ENCODE results near the gene NDST3.
"Not testable (repeated sequence)": the region's sequence is repeated elsewhere in the genome, so short reads cannot be mapped to it uniquely, and the experiment has no call there.

Gene NDST3

GRCh38 chr4:118254368-118254767, 220.1 kb downstream of the NDST3 start:
- no peak overlapping the region for H3K27ac ChIP-seq
- TF ChIP-seq ZFX (IDR thresholded peaks at IDR 0.05) (no peak), CTCF (conservative IDR thresholded peaks at IDR 0.05) (no peak)

GRCh38 chr4:118259111-118259510, 224.8 kb downstream of the NDST3 start:
- no peak overlapping the region for H3K27ac ChIP-seq
- TF ChIP-seq CTCF (conservative IDR thresholded peaks at IDR 0.05), result no peak
- no peak for TF ChIP-seq ZFX (IDR thresholded peaks at IDR 0.05)

GRCh38 chr4:118260309-118260708, 226.0 kb downstream of the NDST3 start:
- no peak for TF ChIP-seq CTCF (conservative IDR thresholded peaks at IDR 0.05)
- TF ChIP-seq ZFX (IDR thresholded peaks at IDR 0.05), result no peak
- no peak overlapping the region for H3K27ac ChIP-seq

- no peak overlapping the region for H3K27ac ChIP-seq
- no peak for TF ChIP-seq CTCF (conservative IDR thresholded peaks at IDR 0.05)
- no peak for TF ChIP-seq ZFX (IDR thresholded peaks at IDR 0.05)
These were observed 229.8 kb downstream of the NDST3 start for GRCh38 chr4:118264096-118264495.

GRCh38 chr4:118265312-118266144, 231.2 kb downstream of the NDST3 start:
- no peak overlapping the region for H3K27ac ChIP-seq
- TF ChIP-seq CTCF (conservative IDR thresholded peaks at IDR 0.05), result no peak
- TF ChIP-seq ZFX (IDR thresholded peaks at IDR 0.05), result no peak

- not testable (repeated sequence) for H3K27ac ChIP-seq
These were observed 231.8 kb downstream of the NDST3 start for GRCh38 chr4:118266145-118266496.

GRCh38 chr4:118268780-118269179, 234.5 kb downstream of the NDST3 start:
- TF ChIP-seq ZFX (IDR thresholded peaks at IDR 0.05), result no peak
- no peak for TF ChIP-seq CTCF (conservative IDR thresholded peaks at IDR 0.05)
- no peak overlapping the region for H3K27ac ChIP-seq

- TF ChIP-seq CTCF (conservative IDR thresholded peaks at IDR 0.05), result peak; percentile 63
- TF ChIP-seq ZFX (IDR thresholded peaks at IDR 0.05), result no peak
- no peak overlapping the region for H3K27ac ChIP-seq
These were observed 236.2 kb downstream of the NDST3 start for GRCh38 chr4:118270492-118270891.
